Caco-2 (cell line): Measurements from ENCODE around the gene PIGM. TPM values are rescaled to one million over a fixed set of nuclear protein-coding genes. Genes with fewer than 3 reads are reported as not detected.

Experiments used
- BruUV-seq: library from RNA; stranded (reverse); fragments of 400-500 nt; replicated peaks from 2 replicates; lab custom pipeline; 2021; lab: Mats Ljungman, UMichigan
- CTCF ChIA-PET: fragments of 300-600 bp; sonication (Branson Sonifier 250); formaldehyde crosslinking; loops from one replicate; lab custom pipeline; 2022; ENCODE audit warnings: antibody characterized with exemption; lab: Charles Lee
- POLR2A ChIA-PET: fragments of 300-600 bp; sonication (Branson Sonifier 250); formaldehyde crosslinking; loops from one replicate; lab custom pipeline; 2022; ENCODE audit warnings: antibody characterized with exemption; lab: Charles Lee
- DNase-seq, 2 experiments: peaks; one replicate each; pipeline versions ENCODE4 v3.0.0 to v3.0.0-alpha.2; 2020 to 2022
- H3K27me3 ChIP-seq: replicated peaks from 2 replicates; pipeline ENCODE4 v1.6.0; 2011; ENCODE audit warnings: low read length; ENCODE audit not compliant: control insufficient read depth, insufficient read depth
- H3K36me3 ChIP-seq: 2 replicates; pipeline ENCODE4 v1.5.1; 2011; ENCODE audit warnings: low read length; ENCODE audit not compliant: control insufficient read depth, insufficient read depth
- H3K4me1 ChIP-seq: fragments of 250-450 bp; sonication (Bioruptor Pico); 2 replicates; pipeline ENCODE4 v1.5.1; 2020; ENCODE audit warnings: mild to moderate bottlenecking
- H3K4me3 ChIP-seq: 2 replicates; pipeline ENCODE4 v1.5.1; 2011; ENCODE audit warnings: low read depth, mild to moderate bottlenecking, control low read depth, low read length
- H3K9me3 ChIP-seq: fragments of 250-450 bp; sonication (Bioruptor Pico); 2 replicates; pipeline ENCODE4 v1.5.1; 2020; ENCODE audit warnings: mild to moderate bottlenecking, moderate library complexity
- H3K27ac Mint-ChIP-seq: one replicate; pipeline ENCODE4 v1.8.0; 2022; ENCODE audit warnings: mixed read lengths; ENCODE audit not compliant: unreplicated experiment
- H3K27me3 Mint-ChIP-seq: one replicate; pipeline ENCODE4 v1.8.0; 2022; ENCODE audit warnings: mixed read lengths; ENCODE audit not compliant: insufficient read depth, unreplicated experiment
- H3K36me3 Mint-ChIP-seq: one replicate; pipeline ENCODE4 v1.8.0; 2022; ENCODE audit warnings: mild to moderate bottlenecking, mixed read lengths; ENCODE audit not compliant: insufficient read depth, unreplicated experiment
- H3K4me1 Mint-ChIP-seq: one replicate; pipeline ENCODE4 v1.8.0; 2022; ENCODE audit warnings: low read depth, mixed read lengths; ENCODE audit not compliant: unreplicated experiment
- H3K4me3 Mint-ChIP-seq: one replicate; pipeline ENCODE4 v1.8.0; 2022; ENCODE audit warnings: mild to moderate bottlenecking, moderate library complexity, mixed read lengths; ENCODE audit not compliant: unreplicated experiment
- H3K9me3 Mint-ChIP-seq: one replicate; pipeline ENCODE4 v1.8.0; 2022; ENCODE audit warnings: mixed read lengths; ENCODE audit not compliant: unreplicated experiment
- CTCF ChIP-seq, 2 experiments: fragments of 200-600 bp in 1 of 2; IDR thresholded peaks; 1 replicate in 1 of 2; 2 replicates in 1 of 2; pipeline versions ENCODE4 v1.5.1 to v1.8.0; 2011 to 2022; ENCODE audit warnings: antibody characterized with exemption in 1 of 2, control low read depth in 1 of 2, inconsistent platforms in 1 of 2, low read depth in 1 of 2, low read length in 1 of 2, mild to moderate bottlenecking in 1 of 2, moderate library complexity in 1 of 2; ENCODE audit not compliant: insufficient read depth in 1 of 2, severe bottlenecking in 1 of 2, unreplicated experiment in 1 of 2
- intact Hi-C: fragments of 100-400 bp; cut with micrococcal nuclease; formaldehyde crosslinking; loops from one replicate; pipeline ENCODE4 v1.10.0; 2022; ENCODE audit not compliant: unreplicated experiment
- total RNA-seq: library from RNA; stranded (reverse); gene quantifications from 2 replicates; pipeline ENCODE4 v1.2.3, GENCODE V29; 2022

PIGM gene
- total RNA-seq, 1 experiment from 2014 or later: 5.5 TPM

DNA sequence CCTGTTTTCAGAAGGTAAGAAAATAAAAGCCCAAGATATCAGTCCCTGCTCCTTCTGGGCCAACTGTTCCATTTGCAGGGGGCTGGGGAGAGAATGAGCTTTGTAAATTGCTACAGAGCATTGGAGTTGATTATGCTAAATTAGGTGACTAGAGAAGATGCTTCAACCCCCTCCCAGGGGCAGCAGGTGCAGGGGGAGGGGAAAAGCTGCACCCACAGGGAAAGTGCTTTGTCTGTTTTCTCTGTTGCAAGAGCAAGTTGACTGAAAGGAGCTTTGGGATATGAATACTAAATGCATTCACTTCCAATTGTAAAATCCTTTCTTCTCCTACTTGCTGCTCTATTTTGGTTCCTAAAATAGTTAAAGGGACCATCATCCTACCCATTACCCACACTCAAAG, 16.5 kb upstream of the PIGM start:
- Mint-ChIP-seq H3K27ac (no peak overlapping the region), H3K9me3 (no peaks in the 10 kb centered on the region), H3K27me3 (peaks cover 19% of the 10 kb centered on the region)

GRCh38 chr1:160047111-160047991, 15.6 kb upstream of the PIGM start:
- Mint-ChIP-seq H3K27ac (no peak overlapping the region), H3K4me1 (peaks cover 18% of the 10 kb centered on the region), H3K9me3 (no peaks in the 10 kb centered on the region), H3K4me3 (no peak overlapping the region), H3K36me3 (no peaks in the 10 kb centered on the region), H3K27me3 (peaks cover 21% of the 10 kb centered on the region)
- Histone ChIP-seq H3K36me3 (no peaks in the 10 kb centered on the region), H3K4me3 (no peak overlapping the region), H3K4me1 (no peaks in the 10 kb centered on the region), H3K9me3 (no peaks in the 10 kb centered on the region), H3K27me3 (no peaks in the 10 kb centered on the region)
- intact Hi-C loops: loop anchor here (2.0 kb wide), 1 partner anchor 23 kb away; the partner anchor contains the start of gene KCNJ10
- POLR2A ChIA-PET: no interaction called here
- no peak for TF ChIP-seq CTCF (IDR thresholded peaks at IDR 0.05; ENCODE audit: insufficient read depth in 1 of 2, low read depth in 1 of 2, low read length in 1 of 2, severe bottlenecking in 1 of 2, unreplicated experiment in 1 of 2)
- no TSS peak for BruUV-seq
- CTCF ChIA-PET: interaction anchor here (1.1 to 2.5 kb wide), 4 partner anchors 23 to 31 kb away, joined by 3 to 16 read pairs (median 4); partner anchors contain the start of gene KCNJ10
- no peak for DNase-seq

More for the DNA sequence above, 16.5 kb upstream of the PIGM start:
- no TSS peak for BruUV-seq
- H3K4me1 Mint-ChIP-seq: peaks cover 18% of the 10 kb centered on the region
- H3K27me3 ChIP-seq: no peaks in the 10 kb centered on the region
- ChIA-PET CTCF (interaction anchor here (1.0 to 1.3 kb wide), 2 partner anchors 30 to 37 kb away, joined by 3 to 4 read pairs; no protein-coding TSS in a partner anchor), POLR2A (no interaction called here)
- H3K4me1 ChIP-seq: no peaks in the 10 kb centered on the region
- no peaks in the 10 kb centered on the region for H3K36me3 ChIP-seq
- no peak for DNase-seq
- H3K9me3 ChIP-seq: no peaks in the 10 kb centered on the region
- no peaks in the 10 kb centered on the region for H3K36me3 Mint-ChIP-seq
- TF ChIP-seq CTCF (IDR thresholded peaks at IDR 0.05; ENCODE audit: insufficient read depth in 1 of 2, low read depth in 1 of 2, low read length in 1 of 2, severe bottlenecking in 1 of 2, unreplicated experiment in 1 of 2): no peak
- intact Hi-C loops: no loop called here
- H3K4me3 ChIP-seq: no peak overlapping the region
- H3K4me3 Mint-ChIP-seq: no peak overlapping the region

DNA sequence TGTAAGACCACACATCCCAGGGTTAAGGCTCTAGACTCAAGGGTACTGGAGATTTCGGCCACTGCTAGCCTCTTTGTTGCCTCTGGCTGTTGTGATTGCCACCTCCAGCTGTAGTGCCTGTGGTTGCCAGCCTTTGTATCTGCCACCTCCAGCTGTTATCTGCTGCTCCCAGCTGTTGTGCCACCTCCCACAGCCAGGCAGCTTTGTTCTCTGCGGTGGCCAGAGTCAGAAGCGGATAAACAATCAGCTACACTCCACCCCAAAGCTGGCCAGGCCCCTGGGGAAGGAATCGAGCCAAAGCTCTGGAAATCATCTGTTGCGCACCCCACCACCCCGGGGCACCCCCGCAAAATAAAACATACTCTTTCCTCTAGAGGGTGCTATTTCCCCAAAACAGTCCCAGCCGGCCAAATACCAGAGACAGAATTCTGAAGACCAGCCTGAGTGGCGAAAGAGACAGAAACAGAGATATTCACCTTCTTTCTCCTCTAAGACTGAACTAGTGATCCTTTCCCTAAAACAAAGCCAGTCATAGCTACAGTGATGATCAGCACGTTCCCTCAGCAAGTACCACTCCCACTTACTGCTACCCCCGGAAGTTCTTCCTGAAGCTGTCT, 14.8 kb upstream of the PIGM start:
- no peak overlapping the region for H3K4me3 ChIP-seq

More for the DNA sequence above, 14.8 kb upstream of the PIGM start:
- CTCF ChIA-PET: interaction anchor here (0.6 to 2.5 kb wide), 7 partner anchors 11 to 205 kb away, joined by 3 to 16 read pairs (median 3); partner anchors contain the start of gene KCNJ10
- BruUV-seq: no TSS peak
- peak; percentile 57 to 62 for TF ChIP-seq CTCF (IDR thresholded peaks at IDR 0.05; ENCODE audit: insufficient read depth in 1 of 2, low read depth in 1 of 2, low read length in 1 of 2, severe bottlenecking in 1 of 2, unreplicated experiment in 1 of 2)
- peaks cover 16% of the 10 kb centered on the region for H3K27me3 Mint-ChIP-seq
- no peak overlapping the region for H3K27ac Mint-ChIP-seq
- no peaks in the 10 kb centered on the region for H3K9me3 Mint-ChIP-seq
- H3K36me3 Mint-ChIP-seq: no peaks in the 10 kb centered on the region
- H3K4me1 ChIP-seq: no peaks in the 10 kb centered on the region
- intact Hi-C loops: loop anchor here (1.0 to 2.0 kb wide), 2 partner anchors 24 to 32 kb away; partner anchors contain the start of gene KCNJ10
- peak in 1 of 2 experiments; percentile 52 for DNase-seq
- POLR2A ChIA-PET: no interaction called here
- H3K27me3 ChIP-seq: no peaks in the 10 kb centered on the region
- peaks cover 18% of the 10 kb centered on the region for H3K4me1 Mint-ChIP-seq
- H3K4me3 Mint-ChIP-seq: no peak overlapping the region
- H3K36me3 ChIP-seq: no peaks in the 10 kb centered on the region
- H3K9me3 ChIP-seq: no peaks in the 10 kb centered on the region
